H9 (cell line): ENCODE data around the gene KLC1. TPM values are rescaled to one million over a fixed set of nuclear protein-coding genes. Genes with fewer than 3 reads are reported as not detected.

Source experiments
- DNase-seq: peaks from one replicate; pipeline ENCODE4 v3.0.0-alpha.2; 2017
- H2AFZ ChIP-seq: one replicate; pipeline ENCODE4 v1.6.1; 2013; ENCODE audit warnings: mild to moderate bottlenecking, low read length, control low read depth, moderate library complexity
- H2AK5ac ChIP-seq: 2 replicates; pipeline ENCODE4 v1.6.1; 2013; ENCODE audit warnings: low read length, control low read depth, mixed read lengths; ENCODE audit not compliant: insufficient read length
- H2BK120ac ChIP-seq: one replicate; pipeline ENCODE4 v1.6.1; 2013; ENCODE audit warnings: low read depth, mild to moderate bottlenecking, low read length, control low read depth, inconsistent platforms; ENCODE audit not compliant: poor library complexity, severe bottlenecking
- H2BK12ac ChIP-seq: 2 replicates; pipeline ENCODE4 v1.6.1; 2013; ENCODE audit warnings: low read length, control low read depth, mixed read lengths, low read depth; ENCODE audit not compliant: insufficient read length
- H2BK15ac ChIP-seq: 2 replicates; pipeline ENCODE4 v1.6.1; 2013; ENCODE audit warnings: low read depth, low read length, control low read depth
- H2BK20ac ChIP-seq: one replicate; pipeline ENCODE4 v1.6.1; 2013; ENCODE audit warnings: low read depth, mild to moderate bottlenecking, low read length, control low read depth, inconsistent platforms; ENCODE audit not compliant: poor library complexity, severe bottlenecking
- H2BK5ac ChIP-seq: 2 replicates; pipeline ENCODE4 v1.6.1; 2013; ENCODE audit warnings: low read length, control low read depth, mixed read lengths; ENCODE audit not compliant: insufficient read length
- H3K14ac ChIP-seq: 2 replicates; pipeline ENCODE4 v1.6.1; 2013; ENCODE audit warnings: low read length, control low read depth; ENCODE audit not compliant: insufficient read depth
- H3K18ac ChIP-seq: 2 replicates; pipeline ENCODE4 v1.6.1; 2013; ENCODE audit warnings: low read depth, mild to moderate bottlenecking, mixed read lengths, low read length, control low read depth; ENCODE audit not compliant: insufficient read length
- H3K23ac ChIP-seq: 2 replicates; pipeline ENCODE4 v1.6.1; 2013; ENCODE audit warnings: low read length, control low read depth, mixed read lengths, low read depth; ENCODE audit not compliant: insufficient read length
- H3K23me2 ChIP-seq: 2 replicates; pipeline ENCODE4 v1.6.1; 2013; ENCODE audit warnings: low read depth, mild to moderate bottlenecking, mixed read lengths, low read length, control low read depth; ENCODE audit not compliant: insufficient read length, poor library complexity, severe bottlenecking
- H3K27ac ChIP-seq: 2 replicates; pipeline ENCODE4 v1.5.1; 2013; ENCODE audit warnings: low read length, control low read depth, mixed read lengths, low read depth; ENCODE audit not compliant: insufficient read length
- H3K27me3 ChIP-seq: 2 replicates; pipeline ENCODE4 v1.6.1; 2013; ENCODE audit warnings: low read length, control low read depth, inconsistent platforms; ENCODE audit not compliant: insufficient read depth
- H3K4ac ChIP-seq: 2 replicates; pipeline ENCODE4 v1.6.1; 2013; ENCODE audit warnings: low read depth, mild to moderate bottlenecking, control low read depth, inconsistent platforms, low read length, moderate library complexity
- H3K4me1 ChIP-seq: 2 replicates; pipeline ENCODE4 v1.6.1; 2013; ENCODE audit warnings: low read length, control low read depth, inconsistent platforms; ENCODE audit not compliant: insufficient read depth
- H3K4me2 ChIP-seq: 2 replicates; pipeline ENCODE4 v1.6.1; 2013; ENCODE audit warnings: low read length, control low read depth, mixed read lengths; ENCODE audit not compliant: insufficient read length, insufficient read depth
- H3K56ac ChIP-seq: 2 replicates; pipeline ENCODE4 v1.6.1; 2013; ENCODE audit warnings: low read depth, mild to moderate bottlenecking, mixed read lengths, low read length, control low read depth; ENCODE audit not compliant: insufficient read length
- H3K79me1 ChIP-seq: 2 replicates; pipeline ENCODE4 v1.6.1; 2013; ENCODE audit warnings: low read depth, mild to moderate bottlenecking, moderate library complexity, low read length, control low read depth, inconsistent platforms; ENCODE audit not compliant: insufficient read depth, poor library complexity, severe bottlenecking
- H3K79me2 ChIP-seq: 2 replicates; pipeline ENCODE4 v1.6.1; 2013; ENCODE audit warnings: low read length, control low read depth, inconsistent platforms; ENCODE audit not compliant: insufficient read depth
- H3K9ac ChIP-seq: 2 replicates; pipeline ENCODE4 v1.6.1; 2013; ENCODE audit warnings: low read length, control low read depth, mixed read lengths; ENCODE audit not compliant: insufficient read length; ENCODE audit errors: extremely low read depth
- H3K9me3 ChIP-seq: one replicate; pipeline ENCODE4 v1.6.1; 2013; ENCODE audit warnings: low read depth, low read length, inconsistent platforms; ENCODE audit not compliant: control insufficient read depth
- H3T11ph ChIP-seq: one replicate; pipeline ENCODE4 v1.6.1; 2013; ENCODE audit warnings: mild to moderate bottlenecking, low read length, control low read depth, inconsistent platforms
- H4K20me1 ChIP-seq: one replicate; pipeline ENCODE4 v1.6.1; 2013; ENCODE audit not compliant: control insufficient read depth, insufficient read length, insufficient read depth
- H4K5ac ChIP-seq: 2 replicates; pipeline ENCODE4 v1.6.1; 2013; ENCODE audit warnings: low read depth, mild to moderate bottlenecking, mixed read lengths, low read length, control low read depth; ENCODE audit not compliant: insufficient read length
- H4K8ac ChIP-seq: replicated peaks from 2 replicates; pipeline ENCODE4 v1.6.1; 2013; ENCODE audit warnings: low read length, control low read depth, mixed read lengths, low read depth; ENCODE audit not compliant: insufficient read length
- H4K91ac ChIP-seq: 2 replicates; pipeline ENCODE4 v1.6.1; 2013; ENCODE audit warnings: low read depth, mild to moderate bottlenecking, moderate library complexity, mixed read lengths, low read length, control low read depth; ENCODE audit not compliant: insufficient read length
- H3K27ac Mint-ChIP-seq, 3 experiments: 2 replicates in 2 of 3; 3 replicates in 1 of 3; pipeline ENCODE4 v1.8.0; 2020 to 2021; ENCODE audit warnings: mixed read lengths in 3 of 3, mild to moderate bottlenecking in 1 of 3, moderate library complexity in 1 of 3
- H3K27me3 Mint-ChIP-seq: 2 replicates; pipeline ENCODE4 v1.8.0; 2021; ENCODE audit warnings: low read depth, mild to moderate bottlenecking, moderate library complexity, mixed read lengths
- H3K36me3 Mint-ChIP-seq, 3 experiments: 2 replicates in 2 of 3; 3 replicates in 1 of 3; pipeline ENCODE4 v1.8.0; 2020 to 2021; ENCODE audit warnings: low read depth in 3 of 3, mixed read lengths in 3 of 3; ENCODE audit not compliant: insufficient read depth in 1 of 3
- H3K4me1 Mint-ChIP-seq, 2 experiments: 2 replicates each; pipeline ENCODE4 v1.8.0; 2020; ENCODE audit warnings: mixed read lengths in 2 of 2
- H3K4me3 Mint-ChIP-seq, 2 experiments: 2 replicates in 1 of 2; 3 replicates in 1 of 2; pipeline ENCODE4 v1.8.0; 2020 to 2021; ENCODE audit warnings: mild to moderate bottlenecking in 2 of 2, mixed read lengths in 2 of 2, moderate library complexity in 1 of 2
- H3K9me3 Mint-ChIP-seq, 2 experiments: 2 replicates in 1 of 2; 3 replicates in 1 of 2; pipeline ENCODE4 v1.8.0; 2020; ENCODE audit warnings: mild to moderate bottlenecking in 2 of 2, mixed read lengths in 2 of 2, moderate library complexity in 1 of 2
- CTCF ChIP-seq: fragments of 200-600 bp; sonication (generic); conservative IDR thresholded peaks from 3 replicates; pipeline ENCODE4 v1.8.0; 2021; ENCODE audit warnings: antibody characterized with exemption, mild to moderate bottlenecking
- WGBS: extraction: QIAGEN DNeasy Blood & Tissue Kit; methylation state at CpG from one replicate; pipeline ENCODE4 v1.1.7; 2013; ENCODE audit warnings: missing lambda C conversion rate, low lambda C conversion rate, mixed read lengths; ENCODE audit not compliant: insufficient read length; ENCODE audit errors: extremely low coverage; 5-methylcytosine and 5-hydroxymethylcytosine counted together
- total RNA-seq: library from RNA; stranded (reverse); gene quantifications from 2 replicates; pipeline ENCODE4 v1.2.1, GENCODE V29; 2021

The KLC1 gene
- total RNA-seq, 1 experiment from 2014 or later = 143 TPM

- no peak overlapping the region for H2AFZ ChIP-seq
- no peak overlapping the region for H3K56ac ChIP-seq
- H2BK15ac ChIP-seq = no peak overlapping the region
- no peak overlapping the region for H3K18ac ChIP-seq
- H3K4me2 ChIP-seq = no peak overlapping the region
- no peak overlapping the region for H2BK12ac ChIP-seq
- H3K4ac ChIP-seq = no peak overlapping the region
- Mint-ChIP-seq H3K27me3 (no peaks in the 10 kb centered on the region; the same call in 1 of the 2 replicates), H3K27ac (no peak overlapping the region), H3K36me3 (peaks cover 0 to 55% (median 26%) of the 10 kb centered on the region in 3 experiments; a peak in 6 of 7 replicates), H3K9me3 (no peaks in the 10 kb centered on the region), H3K4me3 (no peak overlapping the region), H3K4me1 (peaks cover 8 to 13% of the 10 kb centered on the region in 2 experiments)
- H3T11ph ChIP-seq = no peak overlapping the region
- no peak overlapping the region for H3K27ac ChIP-seq
- H3K23me2 ChIP-seq = no peaks in the 10 kb centered on the region
- H2AK5ac ChIP-seq = no peak overlapping the region
- H2BK120ac ChIP-seq = no peak overlapping the region
- H3K79me1 ChIP-seq = no peaks in the 10 kb centered on the region
- no peak for DNase-seq
- H4K20me1 ChIP-seq = peaks cover 3% of the 10 kb centered on the region
- H3K9me3 ChIP-seq = no peaks in the 10 kb centered on the region
- H3K23ac ChIP-seq = no peak overlapping the region
- no peak for TF ChIP-seq CTCF
- no peaks in the 10 kb centered on the region for H3K4me1 ChIP-seq
- H4K8ac ChIP-seq = no peak overlapping the region
- no peak overlapping the region for H4K91ac ChIP-seq
- no peaks in the 10 kb centered on the region for H3K27me3 ChIP-seq
- no peak overlapping the region for H4K5ac ChIP-seq
- H3K79me2 ChIP-seq = 0 out of 2 replicates have a peak, but pooled peaks cover 2% of the 10 kb centered on the region
- no peak overlapping the region for H2BK20ac ChIP-seq
- H3K9ac ChIP-seq = no peak overlapping the region
- WGBS = no CpG with 5 or more reads among the region's 17 CpGs
- no peak overlapping the region for H3K14ac ChIP-seq
- H2BK5ac ChIP-seq = no peak overlapping the region
Measured at GRCh38 chr14:103692159-103692558, 63.1 kb downstream of the KLC1 start.
